Suppressor macrophage treated with lipopolysaccharide for 4 hours (primary cell): ENCODE results near the gene GIMAP4.
"Not testable (repeated sequence)": the region's sequence is repeated elsewhere in the genome, so short reads cannot be mapped to it uniquely, and the experiment has no call there.

Experiments used
- DNase-seq: peaks from one replicate; pipeline ENCODE4 v3.0.0-alpha.2; 2020

The GIMAP4 gene

GRCh38 chr7:150567169-150567568 lies at the start of gene GIMAP4:
TSS of gene GIMAP4 (plus strand) at chr7:150567390. CDS start at chr7:150569902, 2,512 bp downstream.
- DNase-seq: peak; percentile 51

GRCh38 chr7:150519310-150519709 lies 47.9 kb upstream of the GIMAP4 start:
- no peak for DNase-seq

GRCh38 chr7:150520145-150520544 lies 47.0 kb upstream of the GIMAP4 start:
- DNase-seq: no peak

GRCh38 chr7:150522931-150523330 lies 44.3 kb upstream of the GIMAP4 start:
- not testable (repeated sequence) for DNase-seq

- DNase-seq: no peak
These were observed 43.2 kb upstream of the GIMAP4 start for GRCh38 chr7:150524018-150524417.

- no peak for DNase-seq
These were observed 35.5 kb upstream of the GIMAP4 start for GRCh38 chr7:150531704-150532103.

GRCh38 chr7:150538259-150538658 lies 28.9 kb upstream of the GIMAP4 start:
- no peak for DNase-seq

- peak; percentile 17 for DNase-seq
These were observed 14.0 kb upstream of the GIMAP4 start for GRCh38 chr7:150553163-150553562.

GRCh38 chr7:150556521-150557138 lies 10.6 kb upstream of the GIMAP4 start:
- peak; percentile 12 for DNase-seq

- DNase-seq: no peak
These were observed 6.7 kb upstream of the GIMAP4 start for GRCh38 chr7:150560486-150560885.

GRCh38 chr7:150562919-150563318 lies 4.3 kb upstream of the GIMAP4 start:
- DNase-seq: no peak

- DNase-seq: no peak
These were observed 3.2 kb upstream of the GIMAP4 start for GRCh38 chr7:150564006-150564405.

GRCh38 chr7:150564566-150564965 lies 2.6 kb upstream of the GIMAP4 start:
- DNase-seq: no peak

- no peak for DNase-seq
These were observed 2.0 kb upstream of the GIMAP4 start for GRCh38 chr7:150565239-150565638.

- DNase-seq: no peak
These were observed 1.1 kb upstream of the GIMAP4 start for GRCh38 chr7:150566123-150566522.

- DNase-seq: no peak
These were observed 618 bp upstream of the GIMAP4 start for GRCh38 chr7:150566572-150566971.

GRCh38 chr7:150567871-150568301 lies 696 bp downstream of the GIMAP4 start:
- DNase-seq: peak; percentile 59

- DNase-seq: peak; percentile 33
These were observed 1.5 kb downstream of the GIMAP4 start for GRCh38 chr7:150568714-150569113.

- peak; percentile 89 for DNase-seq
These were observed 2.2 kb downstream of the GIMAP4 start for GRCh38 chr7:150569245-150569955.

- no peak for DNase-seq
These were observed 3.6 kb downstream of the GIMAP4 start for GRCh38 chr7:150570556-150571465.

- DNase-seq: no peak
These were observed 5.3 kb downstream of the GIMAP4 start for GRCh38 chr7:150572496-150572895.

GRCh38 chr7:150579979-150580637 lies 12.9 kb downstream of the GIMAP4 start:
- DNase-seq: not testable (repeated sequence)
